Activated naive CD8-positive, alpha-beta T cell treated with anti-CD3 and anti-CD28 coated beads, Interleukin-2, amount 10 ng/mL, durations not matched to agents 7 days and 5 days (primary cell): ENCODE measurements around the gene AFF1. TPM values are rescaled to one million over a fixed set of nuclear protein-coding genes. Genes with fewer than 3 reads are reported as not detected.

Experiments
- ATAC-seq: fragments of 150-1000 bp; cut with Tn5 transposase; one replicate; pipeline ENCODE4 v1.10.0; 2021; ENCODE audit warnings: low read depth, moderate library complexity
- POLR2A ChIA-PET: fragments of 350-600 bp; sonication (Branson Sonifier 250); formaldehyde crosslinking; loops from one replicate; lab custom pipeline; 2021; ENCODE audit warnings: antibody characterized with exemption; lab: Charles Lee
- DNase-seq: peaks from one replicate; pipeline ENCODE4 v3.0.0; 2021
- H3K27ac Mint-ChIP-seq: one replicate; pipeline ENCODE4 v1.8.0; 2022; ENCODE audit warnings: mild to moderate bottlenecking, mixed read lengths
- H3K27me3 Mint-ChIP-seq: one replicate; pipeline ENCODE4 v1.8.0; 2022; ENCODE audit warnings: mild to moderate bottlenecking, moderate library complexity, mixed read lengths
- H3K36me3 Mint-ChIP-seq: one replicate; pipeline ENCODE4 v1.8.0; 2021; ENCODE audit warnings: mild to moderate bottlenecking, mixed read lengths
- H3K4me1 Mint-ChIP-seq: one replicate; pipeline ENCODE4 v1.8.0; 2021; ENCODE audit warnings: mixed read lengths
- H3K4me3 Mint-ChIP-seq: one replicate; pipeline ENCODE4 v1.8.0; 2022; ENCODE audit warnings: mild to moderate bottlenecking, moderate library complexity, mixed read lengths
- H3K9me3 Mint-ChIP-seq: one replicate; pipeline ENCODE4 v1.8.0; 2021; ENCODE audit warnings: mixed read lengths
- total RNA-seq, 2 experiments: library from RNA; stranded (reverse); gene quantifications; one replicate each; pipeline ENCODE4 v1.2.3, GENCODE V29; 2021

The AFF1 gene
- total RNA-seq, 2 experiments from 2014 or later = 57.1 to 62.5 TPM

- POLR2A ChIA-PET = interaction anchor here (0.5 to 1.3 kb wide), 2 partner anchors 20 to 161 kb away, joined by 3 read pairs; no protein-coding TSS in a partner anchor
- ATAC-seq (no peak), DNase-seq (no peak)
- Mint-ChIP-seq H3K4me3 (no peak overlapping the region), H3K27ac (no peak overlapping the region), H3K36me3 (peaks cover 8% of the 10 kb centered on the region), H3K27me3 (no peaks in the 10 kb centered on the region), H3K4me1 (peaks cover 7% of the 10 kb centered on the region), H3K9me3 (no peaks in the 10 kb centered on the region)
Observed at GRCh38 chr4:87097075-87097474, 162.3 kb downstream of the AFF1 start.

DNA sequence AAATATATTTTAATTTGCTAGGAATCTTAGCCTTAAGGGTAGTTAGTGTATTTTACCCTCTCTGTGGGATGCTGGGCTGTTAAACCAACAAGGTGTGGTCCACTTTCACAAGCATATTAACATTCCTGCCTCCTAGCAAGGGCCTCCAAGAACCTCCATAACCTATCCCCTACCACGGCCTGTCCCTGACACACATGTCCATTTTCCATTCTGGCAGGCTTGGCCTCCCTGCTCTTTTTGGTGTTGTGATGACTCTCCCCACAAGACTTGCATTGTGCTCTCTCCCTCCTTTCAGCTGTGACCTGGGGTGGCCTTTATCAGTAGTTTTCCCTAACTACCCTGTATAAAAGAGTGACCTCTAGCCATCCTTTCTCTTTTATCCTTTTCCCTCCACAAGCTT lies 165.4 kb downstream of the AFF1 start:
- POLR2A ChIA-PET = no interaction called here
- Mint-ChIP-seq H3K36me3 (peaks cover 11% of the 10 kb centered on the region), H3K4me1 (peaks cover 13% of the 10 kb centered on the region), H3K27ac (no peak overlapping the region), H3K4me3 (no peak overlapping the region), H3K27me3 (no peaks in the 10 kb centered on the region), H3K9me3 (no peaks in the 10 kb centered on the region)
- DNase-seq = no peak
- ATAC-seq = no peak

DNA sequence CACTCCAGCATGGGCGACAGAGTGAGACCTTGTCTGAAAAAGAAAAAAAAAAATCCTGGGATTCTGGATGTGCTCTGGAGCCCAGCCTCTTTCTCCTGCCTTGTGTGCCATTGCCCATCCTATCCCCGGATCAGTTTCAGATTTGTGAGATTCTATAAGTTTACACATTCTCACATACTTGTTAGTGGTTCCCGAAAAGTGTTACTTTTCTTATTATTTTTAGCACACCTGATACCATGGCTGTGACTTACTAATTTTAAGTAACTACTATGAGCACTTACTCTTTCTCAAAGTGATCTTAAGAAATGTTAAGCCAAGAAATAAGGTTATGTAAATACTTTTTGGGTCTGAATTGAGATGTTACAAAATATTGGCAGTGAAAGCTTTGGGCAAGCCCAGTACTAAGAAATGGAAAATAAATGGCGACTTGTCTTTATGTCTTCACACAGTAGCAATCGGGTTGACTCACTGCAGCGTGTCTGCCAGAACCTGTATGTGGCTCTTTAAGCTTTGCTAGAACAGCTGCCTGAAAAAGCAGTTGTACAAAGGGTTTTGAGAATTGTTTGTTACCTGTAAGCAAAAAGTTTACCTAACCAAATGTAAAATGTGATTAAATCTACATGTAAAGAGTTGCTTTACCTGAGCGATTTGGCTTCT lies 166.9 kb downstream of the AFF1 start:
- Mint-ChIP-seq H3K4me3 (no peak overlapping the region), H3K36me3 (peaks cover 15% of the 10 kb centered on the region), H3K27me3 (no peaks in the 10 kb centered on the region), H3K9me3 (no peaks in the 10 kb centered on the region), H3K4me1 (peaks cover 13% of the 10 kb centered on the region), H3K27ac (no peak overlapping the region)
- POLR2A ChIA-PET = no interaction called here
- ATAC-seq (no peak), DNase-seq (no peak)

GRCh38 chr4:87103086-87103485 lies 168.3 kb downstream of the AFF1 start:
- POLR2A ChIA-PET = no interaction called here
- DNase-seq (no peak), ATAC-seq (no peak)
- Mint-ChIP-seq H3K27ac (no peak overlapping the region), H3K9me3 (no peaks in the 10 kb centered on the region), H3K36me3 (peaks cover 12% of the 10 kb centered on the region), H3K4me3 (no peak overlapping the region), H3K27me3 (no peaks in the 10 kb centered on the region), H3K4me1 (peaks cover 16% of the 10 kb centered on the region)

GRCh38 chr4:87103691-87104187 lies 168.9 kb downstream of the AFF1 start:
- DNase-seq (no peak), ATAC-seq (peak; percentile 36)
- Mint-ChIP-seq H3K27ac (peak overlapping the region; percentile 3), H3K4me1 (peaks cover 15% of the 10 kb centered on the region), H3K36me3 (peaks cover 14% of the 10 kb centered on the region), H3K4me3 (no peak overlapping the region), H3K27me3 (no peaks in the 10 kb centered on the region), H3K9me3 (no peaks in the 10 kb centered on the region)
- POLR2A ChIA-PET = interaction anchor here (0.8 kb wide), 1 partner anchor 97 kb away, joined by 4 read pairs; no protein-coding TSS in a partner anchor

- Mint-ChIP-seq H3K36me3 (peaks cover 14% of the 10 kb centered on the region), H3K27ac (no peak overlapping the region)
Observed at GRCh38 chr4:87105101-87105845, 170.5 kb downstream of the AFF1 start.

DNA sequence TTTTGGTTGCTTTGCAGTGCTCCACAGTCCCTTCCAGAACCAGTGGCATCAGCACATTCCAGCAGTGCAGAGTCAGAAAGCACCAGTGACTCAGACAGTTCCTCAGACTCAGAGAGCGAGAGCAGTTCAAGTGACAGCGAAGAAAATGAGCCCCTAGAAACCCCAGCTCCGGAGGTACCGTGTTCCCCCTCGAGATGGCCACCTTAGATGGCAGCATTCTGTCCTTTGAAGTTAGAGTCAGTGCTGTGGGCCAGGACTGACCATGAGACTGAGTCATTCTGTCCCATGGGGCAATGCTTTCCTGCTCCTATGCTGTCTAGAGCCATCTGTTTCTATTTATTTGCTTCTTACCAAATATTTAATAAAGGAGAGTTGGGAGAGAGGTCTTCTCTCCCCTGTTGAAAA lies 173.3 kb downstream of the AFF1 start:
- POLR2A ChIA-PET = no interaction called here
- H3K4me1 Mint-ChIP-seq = peaks cover 20% of the 10 kb centered on the region
- no peak overlapping the region for H3K4me3 Mint-ChIP-seq
- H3K27me3 Mint-ChIP-seq = no peaks in the 10 kb centered on the region
- H3K9me3 Mint-ChIP-seq = no peaks in the 10 kb centered on the region
- no peak overlapping the region for H3K27ac Mint-ChIP-seq
- DNase-seq (no peak), ATAC-seq (no peak)
- H3K36me3 Mint-ChIP-seq = peaks cover 16% of the 10 kb centered on the region

More at GRCh38 chr4:87105101-87105845, 170.5 kb downstream of the AFF1 start:
- ATAC-seq = no peak
- Mint-ChIP-seq H3K4me3 (no peak overlapping the region), H3K4me1 (peaks cover 15% of the 10 kb centered on the region), H3K9me3 (no peaks in the 10 kb centered on the region), H3K27me3 (no peaks in the 10 kb centered on the region)
- POLR2A ChIA-PET = no interaction called here
- no peak for DNase-seq

DNA sequence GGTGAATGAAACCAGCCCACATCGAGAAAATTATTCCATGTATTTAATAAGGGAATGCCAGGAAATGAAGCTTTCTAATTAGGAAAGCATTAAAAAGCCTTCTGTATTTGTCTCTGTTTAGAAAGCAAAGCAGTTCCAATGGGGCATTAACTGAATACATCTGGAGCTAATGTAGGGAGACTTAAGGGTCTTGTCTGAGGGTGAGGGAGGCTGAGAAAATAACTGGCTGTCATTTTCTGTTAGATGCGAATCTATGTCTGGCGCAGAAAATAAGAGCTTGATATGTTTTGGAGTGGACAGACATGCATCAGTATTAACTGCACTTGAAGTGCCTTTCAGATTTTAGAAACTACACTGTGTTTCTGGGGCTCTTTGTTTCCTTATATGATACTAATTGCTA lies 174.3 kb downstream of the AFF1 start:
- no peak for ATAC-seq
- H3K9me3 Mint-ChIP-seq = no peaks in the 10 kb centered on the region
- no peak overlapping the region for H3K4me3 Mint-ChIP-seq
- POLR2A ChIA-PET = interaction anchor here (0.5 kb wide), 1 partner anchor 56 kb away, joined by 4 read pairs; no protein-coding TSS in a partner anchor
- no peaks in the 10 kb centered on the region for H3K27me3 Mint-ChIP-seq
- no peak for DNase-seq
- no peak overlapping the region for H3K27ac Mint-ChIP-seq
- H3K36me3 Mint-ChIP-seq = peaks cover 16% of the 10 kb centered on the region
- H3K4me1 Mint-ChIP-seq = peaks cover 13% of the 10 kb centered on the region

DNA sequence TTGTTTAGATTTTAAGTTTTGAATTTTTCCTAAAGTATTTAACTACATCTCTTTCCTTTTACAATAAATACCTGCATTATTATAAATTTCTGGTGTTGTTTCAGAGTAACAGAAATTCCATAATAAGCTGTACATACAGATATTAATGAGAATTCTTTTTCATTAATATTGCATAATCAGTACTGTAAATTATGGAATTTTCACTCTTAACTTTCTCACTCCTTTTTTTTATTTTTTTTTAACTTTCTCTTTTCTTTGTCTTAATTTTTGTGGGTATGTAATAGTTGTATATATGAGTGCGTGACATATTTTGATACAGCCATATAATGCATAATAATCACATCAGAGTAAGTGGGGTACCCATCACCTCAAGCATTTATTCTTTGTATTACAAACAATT lies 175.1 kb downstream of the AFF1 start:
- Mint-ChIP-seq H3K27me3 (no peaks in the 10 kb centered on the region), H3K27ac (no peak overlapping the region), H3K36me3 (peaks cover 16% of the 10 kb centered on the region), H3K9me3 (no peaks in the 10 kb centered on the region), H3K4me1 (peaks cover 9% of the 10 kb centered on the region), H3K4me3 (no peak overlapping the region)
- ATAC-seq (no peak), DNase-seq (no peak)
- POLR2A ChIA-PET = no interaction called here

- Mint-ChIP-seq H3K9me3 (no peaks in the 10 kb centered on the region), H3K36me3 (peaks cover 24% of the 10 kb centered on the region), H3K4me3 (no peak overlapping the region), H3K4me1 (peaks cover 9% of the 10 kb centered on the region), H3K27ac (no peak overlapping the region), H3K27me3 (no peaks in the 10 kb centered on the region)
- ATAC-seq (no peak), DNase-seq (no peak)
- POLR2A ChIA-PET = no interaction called here
Observed at GRCh38 chr4:87112063-87112462, 177.3 kb downstream of the AFF1 start.

DNA sequence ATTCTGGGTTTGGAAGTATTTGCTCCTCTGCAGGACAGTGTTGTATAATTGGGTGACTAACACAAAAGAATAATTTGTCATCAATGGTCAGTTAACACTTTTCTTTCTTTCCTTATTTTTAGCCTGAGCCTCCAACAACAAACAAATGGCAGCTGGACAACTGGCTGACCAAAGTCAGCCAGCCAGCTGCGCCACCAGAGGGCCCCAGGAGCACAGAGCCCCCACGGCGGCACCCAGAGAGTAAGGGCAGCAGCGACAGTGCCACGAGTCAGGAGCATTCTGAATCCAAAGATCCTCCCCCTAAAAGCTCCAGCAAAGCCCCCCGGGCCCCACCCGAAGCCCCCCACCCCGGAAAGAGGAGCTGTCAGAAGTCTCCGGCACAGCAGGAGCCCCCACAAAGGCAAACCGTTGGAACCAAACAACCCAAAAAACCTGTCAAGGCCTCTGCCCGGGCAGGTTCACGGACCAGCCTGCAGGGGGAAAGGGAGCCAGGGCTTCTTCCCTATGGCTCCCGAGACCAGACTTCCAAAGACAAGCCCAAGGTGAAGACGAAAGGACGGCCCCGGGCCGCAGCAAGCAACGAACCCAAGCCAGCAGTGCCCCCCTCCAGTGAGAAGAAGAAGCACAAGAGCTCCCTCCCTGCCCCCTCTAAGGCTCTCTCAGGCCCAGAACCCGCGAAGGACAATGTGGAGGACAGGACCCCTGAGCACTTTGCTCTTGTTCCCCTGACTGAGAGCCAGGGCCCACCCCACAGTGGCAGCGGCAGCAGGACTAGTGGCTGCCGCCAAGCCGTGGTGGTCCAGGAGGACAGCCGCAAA lies 179.6 kb downstream of the AFF1 start:
- Mint-ChIP-seq H3K27me3 (no peaks in the 10 kb centered on the region), H3K27ac (no peak overlapping the region), H3K9me3 (no peaks in the 10 kb centered on the region), H3K4me3 (no peak overlapping the region), H3K36me3 (peaks cover 31% of the 10 kb centered on the region), H3K4me1 (peaks cover 5% of the 10 kb centered on the region)
- POLR2A ChIA-PET = interaction anchor here (0.6 kb wide), 1 partner anchor 605 kb away, joined by 3 read pairs; no protein-coding TSS in a partner anchor
- ATAC-seq (no peak), DNase-seq (no peak)

DNA sequence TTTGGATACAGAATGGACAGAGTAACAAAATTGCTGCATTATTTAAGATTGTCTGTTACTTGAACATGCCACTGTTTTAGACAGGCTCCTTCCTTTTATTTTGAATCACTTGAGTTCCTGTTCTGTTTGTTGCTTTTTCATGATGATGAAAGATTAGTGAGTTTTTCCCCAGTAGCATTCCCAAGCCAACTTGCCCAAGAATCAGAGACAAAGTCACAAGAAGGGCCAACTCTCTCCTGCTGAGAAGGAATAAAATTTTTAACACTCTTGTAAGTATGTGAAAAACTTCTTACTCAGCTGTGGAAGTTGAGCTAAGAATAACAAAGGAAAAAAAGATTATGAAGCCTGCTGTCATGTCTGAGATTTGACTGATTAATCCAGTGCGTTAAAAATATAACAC lies 181.4 kb downstream of the AFF1 start:
- Mint-ChIP-seq H3K4me1 (peaks cover 8% of the 10 kb centered on the region), H3K4me3 (no peak overlapping the region), H3K27ac (no peak overlapping the region), H3K27me3 (no peaks in the 10 kb centered on the region), H3K36me3 (peaks cover 38% of the 10 kb centered on the region), H3K9me3 (no peaks in the 10 kb centered on the region)
- DNase-seq (no peak), ATAC-seq (no peak)
- POLR2A ChIA-PET = no interaction called here
